NCI-H146 treated with DMSO at 0.1 percent for 48 hours (cell line): ENCODE results near the gene CCR7.
"Not testable (repeated sequence)": the region's sequence is repeated elsewhere in the genome, so short reads cannot be mapped to it uniquely, and the experiment has no call there.

Source experiments
- DNase-seq: peaks from one replicate; lab custom pipeline; 2025; ENCODE audit not compliant: unreplicated experiment; lab: John Stamatoyannopoulos, UW

Gene CCR7

DNA sequence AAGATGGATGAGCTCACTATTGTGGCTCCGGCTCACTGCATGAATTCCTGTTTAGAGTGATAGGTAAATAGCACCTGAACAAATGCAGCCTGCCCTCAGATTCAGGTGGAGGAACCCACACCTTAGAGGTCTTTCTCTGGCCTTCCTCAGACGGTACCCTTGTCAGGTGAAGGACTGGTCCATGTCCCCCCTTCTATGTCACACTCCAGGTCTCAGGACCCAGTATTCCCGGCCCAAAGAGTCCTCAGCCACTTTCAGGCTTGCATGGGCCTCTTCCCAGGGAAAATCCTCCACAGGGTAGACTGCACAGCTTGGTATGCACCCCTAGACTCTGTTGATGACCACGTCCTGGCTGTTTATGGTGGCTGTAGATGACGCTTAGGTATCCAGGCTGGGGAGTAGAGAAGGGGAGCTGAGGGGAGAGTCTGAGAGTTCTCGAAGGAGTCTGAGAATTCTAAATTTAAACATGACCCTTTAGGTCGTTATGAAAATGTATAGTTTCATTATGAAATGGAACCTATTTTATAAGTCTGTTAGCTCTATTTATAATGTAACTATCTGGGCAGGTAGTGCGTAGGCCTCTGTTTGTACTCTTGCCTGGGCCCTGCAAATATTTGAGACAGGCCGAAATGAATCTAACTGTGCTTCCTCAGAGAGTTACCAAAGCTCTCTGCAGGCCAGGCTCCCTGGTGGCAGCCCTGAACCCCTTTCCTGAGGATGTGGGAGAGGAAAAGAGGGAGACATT is 32.5 kb upstream of the CCR7 start:
- no peak for DNase-seq

DNA sequence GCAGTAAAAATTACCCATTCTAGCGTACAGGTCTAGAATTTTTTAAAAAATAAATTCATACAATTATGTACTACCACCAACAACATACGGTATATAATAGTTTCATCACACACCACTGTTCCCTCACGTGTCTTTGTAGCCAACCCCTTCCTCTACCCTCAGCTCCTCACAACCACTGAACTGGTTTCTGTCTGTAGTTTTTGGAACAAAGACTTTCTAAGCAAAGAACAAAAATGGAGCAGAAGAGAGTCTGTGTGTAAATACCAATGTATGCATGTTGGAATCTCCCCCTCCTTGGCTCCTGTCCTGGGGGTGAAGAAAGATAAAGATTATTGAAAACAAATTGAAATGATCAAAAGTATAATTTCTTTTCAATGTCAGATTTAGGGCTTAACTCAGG is 31.9 kb upstream of the CCR7 start:
- no peak for DNase-seq

- no peak for DNase-seq
These were observed 31.1 kb upstream of the CCR7 start for GRCh38 chr17:40596261-40596919.

- DNase-seq, result no peak
These were observed 25.5 kb upstream of the CCR7 start for GRCh38 chr17:40590742-40591141.

DNA sequence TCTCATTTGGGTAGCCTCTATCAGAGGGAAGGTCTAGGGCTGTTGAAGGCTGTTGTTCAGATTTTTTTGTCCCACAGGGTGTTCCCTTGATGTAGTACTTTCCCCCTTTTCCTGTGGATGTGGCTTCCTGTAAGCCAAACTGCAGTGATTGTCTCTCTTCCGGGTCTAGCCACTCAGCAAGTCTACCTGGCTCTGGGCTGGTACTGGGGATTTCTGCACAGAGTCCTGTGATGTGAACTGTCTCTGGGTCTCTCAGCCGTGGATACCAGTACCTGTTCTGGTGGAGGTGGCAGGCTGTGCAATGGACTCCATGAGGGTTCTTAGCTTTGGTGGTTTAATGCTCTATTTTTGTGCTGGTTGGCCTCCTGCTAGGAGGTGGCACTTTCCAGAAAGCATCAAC is 23.3 kb upstream of the CCR7 start:
- DNase-seq, result no peak

GRCh38 chr17:40586264-40586663 is 21.0 kb upstream of the CCR7 start:
- DNase-seq, result not testable (repeated sequence)

DNA sequence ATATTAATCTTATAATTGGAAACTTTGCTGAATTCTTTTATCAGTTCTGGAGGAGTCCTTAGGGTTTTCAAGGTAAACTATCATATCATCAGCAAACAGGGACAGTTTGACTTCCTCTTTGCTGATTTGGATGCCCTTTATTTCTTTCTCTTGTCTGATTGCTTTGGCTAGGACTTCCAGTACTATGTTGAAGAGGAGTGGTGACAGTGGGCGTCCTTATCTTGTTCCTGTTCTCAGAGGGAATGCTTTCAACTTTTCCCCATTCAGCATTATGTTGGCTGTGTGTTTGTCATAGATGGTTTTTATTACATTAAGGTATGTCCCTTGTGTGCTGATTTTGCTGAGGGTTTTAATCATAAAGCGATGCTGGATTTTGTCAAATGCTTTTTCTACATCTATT is 19.7 kb upstream of the CCR7 start:
- DNase-seq, result not testable (repeated sequence)

DNA sequence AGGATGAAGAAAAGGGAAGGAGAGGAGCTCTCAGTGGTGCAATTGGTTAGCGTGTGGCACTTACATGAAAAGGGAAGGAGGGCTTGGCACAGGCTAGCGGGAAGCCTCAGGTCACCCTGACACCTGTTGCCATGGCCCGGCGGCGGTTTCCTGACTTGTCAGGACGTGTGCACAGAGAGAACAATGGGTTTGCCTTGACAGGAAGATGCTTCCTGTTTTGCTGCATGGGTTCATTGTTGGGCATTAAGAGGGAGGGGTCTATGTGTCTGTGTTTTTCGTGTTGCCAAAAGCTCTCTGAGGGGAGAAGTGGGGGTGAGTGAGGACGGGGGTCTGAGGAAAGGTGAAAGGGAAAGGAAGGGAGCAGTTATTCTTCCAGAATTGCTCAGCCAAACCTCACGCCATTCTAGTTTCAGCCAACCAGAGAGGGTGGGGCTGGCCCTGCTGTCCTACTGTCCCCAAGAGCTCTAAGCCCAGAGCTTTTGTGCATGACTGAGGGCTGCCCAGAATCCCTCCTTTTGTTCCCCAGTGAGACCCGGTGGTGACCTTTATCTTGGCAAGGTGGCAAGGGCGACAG is 17.1 kb upstream of the CCR7 start:
- peak; percentile 72 for DNase-seq

DNA sequence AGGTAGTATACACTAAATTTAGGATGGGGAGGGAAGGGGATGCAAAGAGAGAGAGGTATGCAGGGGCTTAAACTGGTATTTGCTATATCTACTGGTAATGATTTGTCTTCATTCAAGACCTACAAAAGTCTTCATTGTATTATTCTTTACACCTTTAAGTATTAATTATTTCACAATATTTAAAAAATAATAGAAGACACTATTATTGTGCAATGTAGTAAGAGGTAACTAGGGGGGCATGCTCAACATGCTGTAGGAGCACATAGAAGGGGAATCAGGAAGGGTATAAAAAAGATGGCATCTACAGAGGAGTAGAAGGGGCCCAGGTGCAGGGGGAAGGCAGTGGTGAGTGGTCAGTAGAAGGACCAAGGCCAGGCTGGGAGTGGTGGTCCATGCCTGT is 14.9 kb upstream of the CCR7 start:
- no peak for DNase-seq

GRCh38 chr17:40579471-40579870 is 14.2 kb upstream of the CCR7 start:
- DNase-seq, result no peak

- DNase-seq, result no peak
These were observed 12.4 kb upstream of the CCR7 start for GRCh38 chr17:40577611-40578065.

GRCh38 chr17:40576113-40576740 is 11.0 kb upstream of the CCR7 start:
- DNase-seq, result no peak

- no peak for DNase-seq
These were observed 9.0 kb upstream of the CCR7 start for GRCh38 chr17:40574292-40574691.

DNA sequence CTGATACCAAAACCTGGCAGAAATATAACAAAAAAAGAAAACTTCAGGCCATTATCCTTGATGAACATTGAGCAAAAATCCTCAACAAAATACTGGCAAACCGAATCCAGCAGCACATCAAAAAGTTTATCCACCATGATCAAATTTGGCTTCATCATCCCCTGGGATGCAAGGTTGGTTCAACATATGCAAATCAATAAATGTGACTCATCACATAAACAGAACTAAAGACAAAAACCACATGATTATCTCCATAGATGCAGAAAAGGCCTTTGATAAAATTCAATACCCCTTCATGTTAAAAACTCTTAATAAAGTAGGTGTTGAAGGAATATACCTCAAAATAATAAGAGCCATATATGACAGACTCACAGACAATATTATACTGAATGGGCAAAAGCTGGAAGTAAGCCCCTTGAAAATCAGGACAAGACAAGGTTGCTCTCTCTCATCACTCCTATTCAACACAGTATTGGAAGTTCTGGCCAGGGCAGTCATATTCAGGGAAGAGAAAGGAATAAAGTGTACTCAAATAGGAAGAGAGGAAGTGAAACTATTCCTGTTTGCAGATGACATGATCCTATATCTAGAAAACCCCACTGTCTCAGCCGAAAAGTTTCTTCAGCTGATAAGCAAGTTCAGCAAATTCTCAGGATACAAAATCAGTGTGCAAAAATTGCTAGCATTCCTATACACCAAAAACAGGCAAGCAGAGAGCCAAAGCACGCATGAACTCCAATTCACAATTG is 7.1 kb upstream of the CCR7 start:
- not testable (repeated sequence) for DNase-seq

DNA sequence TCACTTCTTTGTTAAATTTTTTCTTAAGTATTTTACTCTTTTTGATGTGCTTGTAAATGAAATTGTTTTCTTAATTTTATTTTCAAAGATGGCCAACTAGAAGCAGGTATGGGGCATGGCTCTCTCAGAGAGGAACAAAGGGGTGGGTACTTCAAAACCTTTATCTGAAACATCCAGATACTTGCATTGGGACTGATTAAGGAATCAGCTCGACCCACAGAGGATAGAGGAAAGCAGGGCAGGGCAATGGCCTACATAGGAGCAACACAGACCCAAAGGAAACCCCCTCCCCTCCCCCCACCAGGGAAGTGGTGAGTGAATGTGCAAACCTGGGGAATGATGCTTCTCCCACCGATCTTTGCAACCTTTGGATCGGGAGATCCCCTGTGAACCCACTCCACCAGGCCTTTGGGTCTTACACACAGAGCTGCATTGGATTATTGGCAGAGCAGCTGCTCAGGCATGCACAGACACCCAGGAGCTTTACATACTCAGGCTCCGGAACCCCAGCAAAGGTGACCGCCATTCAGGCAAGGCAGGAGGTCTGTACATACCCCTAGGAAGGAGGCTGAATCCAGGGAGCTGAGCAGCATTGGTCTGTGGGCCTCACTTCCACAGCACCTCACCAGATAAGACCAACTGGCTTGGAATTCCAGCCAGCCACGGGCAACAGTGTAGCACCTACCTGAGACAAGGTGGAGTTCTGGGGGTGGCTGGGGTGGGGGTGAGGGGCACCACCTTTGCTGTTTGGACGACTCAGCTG is 3.0 kb upstream of the CCR7 start:
- no peak for DNase-seq

DNA sequence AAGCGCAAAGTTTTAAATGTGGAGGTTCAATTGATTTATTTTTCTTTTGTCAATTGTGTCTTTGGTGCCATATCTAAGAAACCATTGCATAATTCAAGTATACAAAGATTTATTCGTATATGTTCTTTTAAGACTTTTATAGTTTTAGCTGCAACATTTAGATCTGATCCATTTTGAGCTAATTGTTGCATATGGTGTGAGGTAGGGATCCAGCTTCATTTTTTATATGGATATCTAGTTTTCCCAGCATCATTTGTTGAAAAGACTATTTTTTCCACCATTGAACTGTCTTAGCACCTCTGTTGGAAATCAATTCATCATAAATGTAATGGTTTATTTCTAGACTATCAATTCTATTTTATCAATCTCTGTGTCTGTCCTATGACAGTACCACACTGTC is 2.1 kb upstream of the CCR7 start:
- DNase-seq, result no peak

- DNase-seq, result no peak
These were observed 617 bp upstream of the CCR7 start for GRCh38 chr17:40565769-40566409.

DNA sequence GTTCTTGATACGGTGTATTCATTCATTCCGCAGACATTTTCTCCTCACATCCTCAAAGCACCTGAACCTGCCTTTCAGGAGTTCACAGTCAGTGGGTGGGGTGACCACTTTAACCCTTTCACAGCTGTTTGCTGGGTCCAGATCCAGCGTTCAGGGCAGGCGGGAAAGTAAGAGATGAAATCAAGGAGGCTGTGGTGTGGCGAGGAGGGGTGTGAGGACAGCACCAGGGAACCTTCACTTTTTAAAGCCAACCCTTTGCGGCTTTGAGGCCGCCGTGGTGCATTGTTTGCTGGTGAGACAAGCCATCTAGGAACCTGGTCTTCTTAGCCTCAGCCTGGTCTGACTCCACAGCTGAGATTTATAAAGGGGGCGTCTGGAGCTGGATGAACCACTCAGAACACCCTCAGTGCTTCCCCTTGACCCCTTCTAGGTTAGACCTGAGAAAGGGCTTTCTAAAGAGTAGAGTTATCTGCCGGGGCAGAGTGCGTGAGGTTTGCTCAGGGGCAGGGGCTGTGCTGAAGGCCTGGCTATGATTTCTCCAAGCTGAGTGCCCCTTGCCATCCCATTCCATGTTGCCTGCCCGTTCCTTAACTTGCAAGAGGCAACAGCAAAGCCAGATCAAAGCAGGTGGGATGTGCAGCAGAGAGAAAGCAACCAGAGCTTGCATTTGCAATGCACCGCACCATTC is 933 bp downstream of the CCR7 start:
- no peak for DNase-seq
